ENCODE measurements around the gene E2F8. TPM values are rescaled to one million over a fixed set of nuclear protein-coding genes. Genes with fewer than 3 reads are reported as not detected.

Gene E2F8
- total and polyA plus RNA-seq, 2 donors from 2014 or later: 0.66 TPM; not detected in 1

DNA sequence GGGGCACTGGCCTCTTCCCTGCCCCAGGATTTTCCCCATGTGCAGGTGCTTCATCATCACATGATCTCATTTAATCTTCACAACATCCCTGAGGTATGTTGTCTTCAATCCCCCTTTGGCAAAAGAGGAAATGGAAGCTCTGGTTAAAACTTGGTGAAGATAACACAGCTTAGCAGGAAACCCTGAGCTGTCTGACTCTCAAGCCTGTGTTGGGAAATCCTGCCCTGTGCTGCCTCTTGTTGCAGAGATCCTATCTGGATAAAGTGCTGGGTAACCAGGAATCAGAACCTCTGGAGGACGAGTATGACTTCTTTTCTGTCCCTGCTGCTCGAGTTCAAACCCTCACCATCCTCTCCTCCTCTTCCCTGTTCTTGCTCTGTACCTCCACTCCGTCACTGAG, 13.1 kb upstream of the E2F8 start:
- Histone ChIP-seq H3K27me3 (ENCODE audit: control insufficient read depth, insufficient read depth, low read length) (no peaks in the 10 kb centered on the region), H3K27ac (ENCODE audit: low read depth in 2 of 2, low read length in 2 of 2) (no peak overlapping the region), H3K4me3 (ENCODE audit: low read length in 3 of 3) (no peak overlapping the region), H3K36me3 (ENCODE audit: control insufficient read depth in 2 of 3, insufficient read depth in 3 of 3, low read length in 3 of 3) (no peaks in the 10 kb centered on the region), H3K9me3 (ENCODE audit: control insufficient read depth in 2 of 3, insufficient read depth in 1 of 3, low read length in 3 of 3) (peaks cover 0 to 2% (median 0%) of the 10 kb centered on the region in 3 donors), H3K4me1 (ENCODE audit: control insufficient read depth in 2 of 3, insufficient read depth in 2 of 3, low read depth in 1 of 3, low read length in 3 of 3) (no peaks in the 10 kb centered on the region), H3K9ac (ENCODE audit: low read length in 3 of 3) (no peak overlapping the region)
- DNase-seq: no peak
- FAIRE-seq: no peak
- TF ChIP-seq, protein P1, sequence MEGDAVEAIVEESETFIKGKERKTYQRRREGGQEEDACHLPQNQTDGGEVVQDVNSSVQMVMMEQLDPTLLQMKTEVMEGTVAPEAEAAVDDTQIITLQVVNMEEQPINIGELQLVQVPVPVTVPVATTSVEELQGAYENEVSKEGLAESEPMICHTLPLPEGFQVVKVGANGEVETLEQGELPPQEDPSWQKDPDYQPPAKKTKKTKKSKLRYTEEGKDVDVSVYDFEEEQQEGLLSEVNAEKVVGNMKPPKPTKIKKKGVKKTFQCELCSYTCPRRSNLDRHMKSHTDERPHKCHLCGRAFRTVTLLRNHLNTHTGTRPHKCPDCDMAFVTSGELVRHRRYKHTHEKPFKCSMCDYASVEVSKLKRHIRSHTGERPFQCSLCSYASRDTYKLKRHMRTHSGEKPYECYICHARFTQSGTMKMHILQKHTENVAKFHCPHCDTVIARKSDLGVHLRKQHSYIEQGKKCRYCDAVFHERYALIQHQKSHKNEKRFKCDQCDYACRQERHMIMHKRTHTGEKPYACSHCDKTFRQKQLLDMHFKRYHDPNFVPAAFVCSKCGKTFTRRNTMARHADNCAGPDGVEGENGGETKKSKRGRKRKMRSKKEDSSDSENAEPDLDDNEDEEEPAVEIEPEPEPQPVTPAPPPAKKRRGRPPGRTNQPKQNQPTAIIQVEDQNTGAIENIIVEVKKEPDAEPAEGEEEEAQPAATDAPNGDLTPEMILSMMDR (IDR thresholded peaks at IDR 0.05; ENCODE audit: borderline replicate concordance, extremely low read depth, insufficient read depth): no peak
- intact Hi-C loops (cut with DNase I): no loop called here

DNA sequence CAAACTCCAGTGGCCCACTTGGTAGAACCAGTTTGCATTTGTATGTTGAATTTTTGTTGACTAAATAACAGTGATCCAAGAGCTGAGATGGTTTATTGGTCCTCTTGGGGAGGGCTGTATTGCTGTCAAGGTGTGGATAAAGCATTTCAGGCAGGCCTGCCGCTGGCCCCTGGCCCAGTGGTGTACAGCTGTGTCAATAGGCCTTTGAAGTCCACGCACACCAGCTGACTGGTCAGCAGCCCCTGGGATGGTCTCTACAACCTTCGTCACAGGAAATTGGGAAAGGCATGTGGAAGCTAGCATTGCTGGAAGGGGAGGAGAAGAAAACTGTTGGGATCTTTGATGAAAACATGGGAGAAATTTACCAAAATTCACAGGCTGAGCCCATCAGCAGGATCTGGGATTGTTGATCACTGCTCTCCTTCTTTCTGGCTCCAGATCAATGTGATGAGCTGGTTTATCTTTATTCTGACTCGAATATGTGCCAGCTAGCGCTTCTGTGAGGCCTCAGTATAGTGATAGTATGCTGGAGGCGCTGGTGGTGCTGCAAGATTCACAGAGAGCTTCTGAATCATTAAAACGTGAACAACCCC, 12.5 kb upstream of the E2F8 start:
- Histone ChIP-seq H3K36me3 (ENCODE audit: control insufficient read depth in 2 of 3, insufficient read depth in 3 of 3, low read length in 3 of 3) (no peaks in the 10 kb centered on the region), H3K9me3 (ENCODE audit: control insufficient read depth in 2 of 3, insufficient read depth in 1 of 3, low read length in 3 of 3) (peaks cover 0 to 2% (median 0%) of the 10 kb centered on the region in 3 donors), H3K4me1 (ENCODE audit: control insufficient read depth in 2 of 3, insufficient read depth in 2 of 3, low read depth in 1 of 3, low read length in 3 of 3) (no peaks in the 10 kb centered on the region), H3K9ac (ENCODE audit: low read length in 3 of 3) (no peak overlapping the region), H3K27ac (ENCODE audit: low read depth in 2 of 2, low read length in 2 of 2) (no peak overlapping the region), H3K4me3 (ENCODE audit: low read length in 3 of 3) (no peak overlapping the region), H3K27me3 (ENCODE audit: control insufficient read depth, insufficient read depth, low read length) (no peaks in the 10 kb centered on the region)
- FAIRE-seq (no peak), DNase-seq (peak in 2 of 5 donors; percentile 27 to 49)
- intact Hi-C loops (cut with DNase I): no loop called here
- TF ChIP-seq, protein P1 (IDR thresholded peaks at IDR 0.05; ENCODE audit: borderline replicate concordance, extremely low read depth, insufficient read depth): no peak

DNA sequence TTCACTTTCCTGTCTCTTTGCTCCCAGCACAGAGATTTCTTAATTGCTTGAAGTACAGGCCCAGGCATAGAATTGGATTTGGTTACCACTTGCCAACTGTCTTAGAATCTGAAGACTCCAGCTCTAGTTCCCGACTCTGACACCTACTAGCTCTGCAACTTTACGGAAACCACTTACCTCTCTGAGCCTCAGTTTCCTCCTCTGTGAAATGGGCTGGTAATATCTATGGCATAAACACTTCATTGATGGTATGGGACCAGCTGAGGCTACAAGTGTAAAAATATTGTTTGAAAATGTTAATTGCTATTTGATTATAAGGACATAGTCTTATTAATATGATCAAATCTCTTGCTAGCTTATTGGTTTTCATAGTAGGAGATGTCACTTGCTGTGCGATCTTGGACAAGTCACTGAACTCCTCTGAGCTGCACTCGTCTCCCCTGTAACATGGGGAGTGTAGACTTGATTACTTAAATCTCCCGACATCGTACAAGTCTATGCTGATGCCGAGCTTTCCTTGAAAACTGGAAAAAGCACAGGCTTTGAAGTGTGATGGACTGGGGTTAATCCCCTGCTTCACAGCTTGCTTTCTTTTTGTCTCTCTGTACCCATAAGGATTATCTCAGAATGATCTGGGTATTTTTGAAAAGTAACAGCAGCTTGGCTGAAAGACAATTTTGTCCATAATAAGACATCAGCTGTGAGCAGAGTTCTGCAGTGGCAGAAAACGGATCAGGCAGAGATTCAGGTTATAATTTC, 11.8 kb upstream of the E2F8 start:
- DNase-seq (no peak), FAIRE-seq (no peak)
- Histone ChIP-seq H3K9ac (ENCODE audit: low read length in 3 of 3) (no peak overlapping the region), H3K36me3 (ENCODE audit: control insufficient read depth in 2 of 3, insufficient read depth in 3 of 3, low read length in 3 of 3) (no peaks in the 10 kb centered on the region), H3K27me3 (ENCODE audit: control insufficient read depth, insufficient read depth, low read length) (no peaks in the 10 kb centered on the region), H3K4me1 (ENCODE audit: control insufficient read depth in 2 of 3, insufficient read depth in 2 of 3, low read depth in 1 of 3, low read length in 3 of 3) (no peaks in the 10 kb centered on the region), H3K27ac (ENCODE audit: low read depth in 2 of 2, low read length in 2 of 2) (no peak overlapping the region), H3K4me3 (ENCODE audit: low read length in 3 of 3) (no peak overlapping the region), H3K9me3 (ENCODE audit: control insufficient read depth in 2 of 3, insufficient read depth in 1 of 3, low read length in 3 of 3) (peaks cover 0 to 2% (median 0%) of the 10 kb centered on the region in 3 donors)
- intact Hi-C loops (cut with DNase I): no loop called here
- TF ChIP-seq, protein P1 (IDR thresholded peaks at IDR 0.05; ENCODE audit: borderline replicate concordance, extremely low read depth, insufficient read depth): no peak

Data from kidney (tissue), 14 donors.